Activated CD4-positive, alpha-beta T cell treated with anti-CD3 and anti-CD28 coated beads for 36 hours (primary cell): ENCODE measurements around the gene PON2. TPM values are rescaled to one million over a fixed set of nuclear protein-coding genes. Genes with fewer than 3 reads are reported as not detected.

ENCODE experiments used
- ATAC-seq: fragments of 200-7000 bp; cut with Tn5 transposase; one replicate; pipeline ENCODE4 v1.10.0; 2021; ENCODE audit warnings: mild to moderate bottlenecking, moderate library complexity
- CTCF ChIA-PET: fragments of 350-600 bp; sonication (Branson Sonifier 250); formaldehyde crosslinking; loops from one replicate; lab custom pipeline; 2021; ENCODE audit warnings: antibody characterized with exemption; lab: Charles Lee
- POLR2A ChIA-PET: fragments of 350-600 bp; sonication (Branson Sonifier 250); formaldehyde crosslinking; loops from one replicate; lab custom pipeline; 2021; ENCODE audit warnings: antibody characterized with exemption, inconsistent platforms; lab: Charles Lee
- DNase-seq: peaks from one replicate; pipeline ENCODE4 v3.0.0-alpha.2; 2020
- H3K27ac Mint-ChIP-seq: one replicate; pipeline ENCODE4 v1.8.0; 2021; ENCODE audit warnings: mixed read lengths
- H3K27me3 Mint-ChIP-seq: one replicate; pipeline ENCODE4 v1.8.0; 2021; ENCODE audit warnings: mixed read lengths
- H3K36me3 Mint-ChIP-seq: one replicate; pipeline ENCODE4 v1.8.0; 2021; ENCODE audit warnings: low read depth, mixed read lengths
- H3K4me1 Mint-ChIP-seq: one replicate; pipeline ENCODE4 v1.8.0; 2021; ENCODE audit warnings: mixed read lengths
- H3K4me3 Mint-ChIP-seq: one replicate; pipeline ENCODE4 v1.8.0; 2021; ENCODE audit warnings: mild to moderate bottlenecking, moderate library complexity, mixed read lengths
- H3K9me3 Mint-ChIP-seq: one replicate; pipeline ENCODE4 v1.8.0; 2021; ENCODE audit warnings: low read depth, mixed read lengths
- intact Hi-C, 2 experiments: fragments of 100-400 bp; cut with DNase I in 1 of 2; cut with micrococcal nuclease in 1 of 2; formaldehyde crosslinking; loops; one replicate each; pipeline versions ENCODE4 v1.14.2 to v1.15.1; 2022 to 2024; cut with DNase I, micrococcal nuclease
- total RNA-seq, 2 experiments: library from RNA; stranded (reverse); gene quantifications; one replicate each; pipeline ENCODE4 v1.2.3, GENCODE V29; 2021

Gene PON2
- 1 to 10 TPM; 4.5 to 4.9 TPM for total RNA-seq

DNA sequence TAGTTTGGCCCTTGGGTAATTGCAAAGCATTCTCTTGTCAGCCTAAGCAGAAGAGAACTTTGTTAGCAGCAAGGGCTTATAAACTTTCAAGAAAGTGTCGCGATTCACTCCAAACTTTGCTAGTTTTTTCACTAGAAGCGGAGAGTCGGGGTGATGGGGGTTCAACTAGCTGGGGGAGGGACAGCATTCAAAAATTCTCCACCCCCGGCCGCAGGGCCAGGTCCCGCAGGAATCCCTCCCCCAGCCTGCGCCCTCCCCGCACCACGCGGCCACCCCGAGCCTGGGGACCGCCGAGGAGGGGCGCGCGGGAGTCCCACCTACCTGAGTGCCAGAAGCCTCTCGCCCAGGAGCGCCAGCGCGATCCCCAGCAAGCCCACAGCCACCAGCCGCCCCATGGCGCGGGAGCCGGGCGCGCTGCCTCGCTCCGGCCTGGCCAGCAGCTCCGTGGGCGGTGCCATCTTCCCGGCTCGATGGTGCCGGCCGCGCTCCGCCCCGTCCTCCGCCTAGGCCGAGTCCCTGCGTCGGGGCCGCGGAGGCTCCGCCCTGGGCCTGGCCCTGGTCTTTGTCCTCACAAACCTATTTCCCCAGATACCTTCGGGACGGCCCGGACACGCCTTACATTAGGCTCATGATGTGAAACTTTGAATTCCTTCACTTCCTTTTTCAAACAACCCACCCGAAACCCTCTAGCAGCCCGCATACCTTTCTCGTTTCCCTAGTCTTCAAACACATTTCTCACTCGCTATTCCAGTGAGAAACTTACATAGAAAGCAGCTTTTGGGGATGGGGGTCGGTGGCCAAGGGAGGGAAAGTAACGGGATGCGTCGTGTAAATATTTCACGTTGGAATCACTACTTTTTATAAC is at the start of gene PON2:
Gene PON2 (minus strand): TSS at position 472 of the 865 bp plus-strand sequence. CDS start 77 bp downstream, at position 395.
- H3K27ac Mint-ChIP-seq = peak within 1 kb of the TSS; percentile 79
- H3K4me3 Mint-ChIP-seq = peak within 1 kb of the TSS; percentile 74
- peaks cover 5% of the 10 kb centered on the region for H3K27me3 Mint-ChIP-seq
- ChIA-PET CTCF (interaction anchor here (0.7 to 0.8 kb wide), 2 partner anchors 110 to 849 kb away, joined by 3 read pairs; partner anchors contain the start of gene PON1), POLR2A (interaction anchor here (0.7 kb wide), 1 partner anchor 158 kb away, joined by 4 read pairs; no protein-coding TSS in a partner anchor)
- H3K36me3 Mint-ChIP-seq = no peaks in the 10 kb centered on the region
- intact Hi-C loops = loop anchor here in 1 of 2 experiments (1.0 to 2.0 kb wide), 2 partner anchors 38 to 68 kb away; partner anchors contain the start of gene PON3
- peaks cover 8% of the 10 kb centered on the region for H3K4me1 Mint-ChIP-seq
- peak; percentile 61 for DNase-seq
- H3K9me3 Mint-ChIP-seq = no peaks in the 10 kb centered on the region
- peak; percentile 91 for ATAC-seq

DNA sequence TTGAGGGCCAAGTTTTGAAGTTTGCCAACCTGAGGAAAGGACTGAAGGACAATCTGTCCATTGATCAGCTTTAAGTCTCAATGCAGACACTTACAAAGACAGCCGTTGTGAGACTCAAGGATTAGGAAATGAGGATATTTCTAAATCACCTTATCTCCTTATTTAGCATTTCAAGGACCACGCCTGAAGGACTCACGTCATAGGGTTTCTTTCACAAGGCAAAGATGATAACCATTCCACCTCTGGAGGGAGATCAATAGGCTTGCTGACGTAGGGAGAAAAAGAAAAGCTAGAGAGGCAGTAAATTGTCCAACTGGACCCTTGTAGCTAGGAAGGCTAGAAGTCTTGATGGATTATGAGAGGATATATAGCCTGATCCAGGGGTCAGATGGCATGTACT is 47.6 kb upstream of the PON2 start:
- ChIA-PET POLR2A (no interaction called here), CTCF (no interaction called here)
- no peak for DNase-seq
- Mint-ChIP-seq H3K27me3 (peaks cover 10% of the 10 kb centered on the region), H3K27ac (no peak overlapping the region), H3K4me3 (no peak overlapping the region), H3K36me3 (no peaks in the 10 kb centered on the region), H3K9me3 (no peaks in the 10 kb centered on the region), H3K4me1 (no peaks in the 10 kb centered on the region)
- intact Hi-C loops = no loop called here
- ATAC-seq = no peak

GRCh38 chr7:95481271-95482165 is 46.7 kb upstream of the PON2 start:
- intact Hi-C loops = no loop called here
- DNase-seq (no peak), ATAC-seq (no peak)
- POLR2A ChIA-PET = no interaction called here
- Mint-ChIP-seq H3K4me1 (no peaks in the 10 kb centered on the region), H3K27ac (no peak overlapping the region), H3K9me3 (no peaks in the 10 kb centered on the region), H3K27me3 (peaks cover 10% of the 10 kb centered on the region), H3K4me3 (no peak overlapping the region), H3K36me3 (no peaks in the 10 kb centered on the region)
- CTCF ChIA-PET = no interaction called here

GRCh38 chr7:95479992-95480624 is 45.3 kb upstream of the PON2 start:
- no peak overlapping the region for H3K4me3 Mint-ChIP-seq
- H3K27ac Mint-ChIP-seq = no peak overlapping the region
- no peaks in the 10 kb centered on the region for H3K4me1 Mint-ChIP-seq
- no peaks in the 10 kb centered on the region for H3K36me3 Mint-ChIP-seq
- no peaks in the 10 kb centered on the region for H3K9me3 Mint-ChIP-seq
- CTCF ChIA-PET = interaction anchor here (0.9 to 7.6 kb wide), 3 partner anchors 9 to 207 kb away, joined by 3 to 85 read pairs (median 4); partner anchors contain the start of gene ASB4
- DNase-seq = no peak
- intact Hi-C loops = loop anchor here (5.0 to 10.0 kb wide), 4 partner anchors 225 to 825 kb away; partner anchors contain the start of gene SGCE (in 1 of the 2)
- H3K27me3 Mint-ChIP-seq = peaks cover 8% of the 10 kb centered on the region
- POLR2A ChIA-PET = no interaction called here
- ATAC-seq = no peak

- H3K36me3 Mint-ChIP-seq = no peaks in the 10 kb centered on the region
- DNase-seq (peak; percentile 22), ATAC-seq (no peak)
- no peaks in the 10 kb centered on the region for H3K4me1 Mint-ChIP-seq
- H3K27me3 Mint-ChIP-seq = peaks cover 8% of the 10 kb centered on the region
- POLR2A ChIA-PET = no interaction called here
- H3K4me3 Mint-ChIP-seq = no peak overlapping the region
- intact Hi-C loops = loop anchor here (5.0 to 10.0 kb wide), 4 partner anchors 224 to 824 kb away; partner anchors contain the start of gene SGCE (in 1 of the 2)
- no peak overlapping the region for H3K27ac Mint-ChIP-seq
- no peaks in the 10 kb centered on the region for H3K9me3 Mint-ChIP-seq
- CTCF ChIA-PET = interaction anchor here (0.5 to 7.6 kb wide), 4 partner anchors 11 to 165 kb away, joined by 3 to 85 read pairs (median 12); partner anchors contain the start of gene ASB4
Observed at GRCh38 chr7:95478272-95479037, 43.6 kb upstream of the PON2 start.

- DNase-seq = peak; percentile 64
- Mint-ChIP-seq H3K27ac (no peak overlapping the region), H3K27me3 (peaks cover 8% of the 10 kb centered on the region), H3K9me3 (no peaks in the 10 kb centered on the region), H3K4me1 (no peaks in the 10 kb centered on the region), H3K4me3 (no peak overlapping the region), H3K36me3 (no peaks in the 10 kb centered on the region)
- ATAC-seq = peak; percentile 47
- POLR2A ChIA-PET = no interaction called here
- intact Hi-C loops = loop anchor here (1.0 to 10.0 kb wide), 7 partner anchors 80 to 1028 kb away; partner anchors contain the start of genes PON3 (in 1 of the 2) and SGCE (in 1 of the 2)
- CTCF ChIA-PET = interaction anchor here (0.5 to 7.6 kb wide), 33 partner anchors 10 to 1509 kb away, joined by 3 to 85 read pairs (median 4); partner anchors contain the start of genes ASB4 and PON3
Observed at GRCh38 chr7:95476904-95477594, 42.2 kb upstream of the PON2 start.

DNA sequence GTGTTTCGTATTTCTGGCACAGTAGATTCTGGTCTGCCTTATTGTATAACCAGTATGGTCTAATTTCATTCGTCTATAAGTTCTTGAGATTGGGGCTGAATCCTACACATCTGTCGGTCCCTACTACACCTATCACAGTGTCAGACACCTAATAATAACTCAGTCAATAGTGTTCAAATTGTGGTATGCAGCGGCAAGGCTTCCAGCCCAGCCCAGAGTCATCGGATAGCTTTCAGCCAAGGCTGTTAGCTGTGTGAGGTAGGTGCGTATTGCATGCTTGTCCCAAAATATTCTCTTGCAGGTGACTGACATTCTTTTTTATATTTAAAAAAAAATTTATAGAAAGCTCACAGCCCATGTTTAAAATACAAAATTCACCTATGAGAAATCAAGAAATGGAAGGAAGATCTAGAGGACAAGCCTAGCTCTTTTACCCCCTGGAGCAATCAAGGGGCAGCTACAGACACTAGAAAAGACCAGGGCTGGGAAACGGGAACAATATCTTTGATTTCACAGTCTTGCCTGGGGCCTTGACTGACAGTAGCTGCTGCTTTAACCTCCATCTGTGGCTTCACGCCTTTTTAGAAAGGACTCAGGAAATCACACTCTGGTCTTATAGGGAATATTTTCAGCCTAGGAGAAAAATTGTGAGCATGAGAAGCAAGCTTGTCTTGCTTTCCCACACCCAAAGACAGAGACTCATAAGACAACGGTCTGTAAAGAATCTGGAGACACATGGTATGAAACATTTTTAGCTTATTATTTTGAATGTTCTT is 41.4 kb upstream of the PON2 start:
- H3K4me1 Mint-ChIP-seq = no peaks in the 10 kb centered on the region
- H3K4me3 Mint-ChIP-seq = no peak overlapping the region
- H3K36me3 Mint-ChIP-seq = no peaks in the 10 kb centered on the region
- H3K9me3 Mint-ChIP-seq = no peaks in the 10 kb centered on the region
- peaks cover 8% of the 10 kb centered on the region for H3K27me3 Mint-ChIP-seq
- intact Hi-C loops = loop anchor here (2.0 to 10.0 kb wide), 6 partner anchors 79 to 1027 kb away; partner anchors contain the start of genes PON3 (in 1 of the 2) and SGCE (in 1 of the 2)
- ATAC-seq = no peak
- ChIA-PET POLR2A (no interaction called here), CTCF (interaction anchor here (0.6 to 7.6 kb wide), 30 partner anchors 9 to 1508 kb away, joined by 3 to 85 read pairs (median 4); partner anchors contain the start of genes ASB4 and PON3)
- DNase-seq = no peak
- H3K27ac Mint-ChIP-seq = no peak overlapping the region

- ChIA-PET CTCF (interaction anchor here (7.6 kb wide), 1 partner anchor 16 kb away, joined by 85 read pairs; the partner anchor contains the start of gene ASB4), POLR2A (no interaction called here)
- Mint-ChIP-seq H3K4me3 (no peak overlapping the region), H3K27ac (no peak overlapping the region), H3K27me3 (peaks cover 8% of the 10 kb centered on the region), H3K9me3 (no peaks in the 10 kb centered on the region), H3K36me3 (no peaks in the 10 kb centered on the region), H3K4me1 (peaks cover 13% of the 10 kb centered on the region)
- ATAC-seq (no peak), DNase-seq (no peak)
- intact Hi-C loops = loop anchor here (10.0 kb wide), 3 partner anchors 219 to 819 kb away; partner anchors contain the start of gene SGCE (in 1 of the 2)
Observed at GRCh38 chr7:95473276-95473985, 38.6 kb upstream of the PON2 start.
